Measurements from ENCODE around the gene C20orf204. TPM values are rescaled to one million over a fixed set of nuclear protein-coding genes. Genes with fewer than 3 reads are reported as not detected.

Gene C20orf204
- total RNA-seq, 1 donor from 2014 or later = 15.5 TPM

DNA sequence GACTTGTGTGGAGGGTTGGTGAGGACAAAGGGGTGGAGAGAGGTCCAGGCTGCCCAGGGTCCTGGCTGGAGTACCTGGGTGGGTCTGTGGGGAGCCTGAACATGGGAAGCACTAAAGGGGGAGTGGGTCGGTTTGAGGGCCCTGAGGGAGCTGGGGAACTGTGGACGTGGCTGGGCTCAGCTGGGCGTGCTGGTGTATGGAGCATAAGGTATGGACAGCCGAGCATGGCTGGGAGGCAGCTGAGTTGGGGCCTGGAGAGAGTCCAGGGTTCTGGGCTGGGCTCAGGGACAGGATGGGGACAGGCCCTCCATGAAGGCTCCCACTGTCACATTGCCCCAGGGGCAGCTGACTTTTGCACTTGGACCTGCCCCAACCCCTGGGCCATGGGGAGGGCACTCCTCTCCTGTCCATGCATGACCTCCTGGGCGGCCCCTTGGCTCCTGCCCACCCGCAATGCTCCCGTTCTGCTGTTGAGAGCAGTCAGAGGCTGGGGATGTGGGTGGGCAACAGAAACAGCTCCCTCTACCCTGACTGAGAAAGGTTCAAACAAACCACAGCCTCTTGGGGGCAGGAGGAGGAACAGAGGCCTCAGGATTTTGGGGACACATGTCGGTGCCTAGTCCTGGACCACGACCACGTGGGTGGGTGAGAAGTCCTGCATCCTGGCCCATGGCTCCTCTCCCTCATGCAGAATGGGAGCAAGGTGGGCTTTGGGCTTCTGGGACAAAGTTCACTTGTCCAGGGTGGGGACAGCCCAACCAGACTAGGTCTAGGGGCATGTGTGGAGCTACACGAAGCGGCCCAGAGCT lies 4.5 kb downstream of the C20orf204 start:
- intact Hi-C loops (cut with micrococcal nuclease) = no loop called here

- intact Hi-C loops (cut with micrococcal nuclease) = no loop called here
Observed at GRCh38 chr20:64041040-64041780, 5.2 kb downstream of the C20orf204 start.

DNA sequence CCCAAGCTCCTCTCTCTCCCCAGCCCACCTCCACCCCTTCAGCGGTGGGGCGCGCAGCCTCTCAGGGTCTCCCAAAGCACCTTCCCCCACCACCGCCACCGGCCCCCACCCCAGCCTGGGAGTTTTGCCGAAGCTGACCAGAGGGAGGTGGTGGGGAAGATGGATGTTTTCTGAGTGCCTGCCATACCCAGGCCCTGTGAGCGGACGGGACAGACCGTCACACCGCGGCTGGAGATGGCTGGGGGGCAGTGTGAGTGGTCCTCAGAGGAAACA lies 5.7 kb downstream of the C20orf204 start:
- intact Hi-C loops (cut with micrococcal nuclease) = no loop called here

GRCh38 chr20:64042054-64042781 lies 6.2 kb downstream of the C20orf204 start:
- intact Hi-C loops (cut with micrococcal nuclease) = no loop called here

DNA sequence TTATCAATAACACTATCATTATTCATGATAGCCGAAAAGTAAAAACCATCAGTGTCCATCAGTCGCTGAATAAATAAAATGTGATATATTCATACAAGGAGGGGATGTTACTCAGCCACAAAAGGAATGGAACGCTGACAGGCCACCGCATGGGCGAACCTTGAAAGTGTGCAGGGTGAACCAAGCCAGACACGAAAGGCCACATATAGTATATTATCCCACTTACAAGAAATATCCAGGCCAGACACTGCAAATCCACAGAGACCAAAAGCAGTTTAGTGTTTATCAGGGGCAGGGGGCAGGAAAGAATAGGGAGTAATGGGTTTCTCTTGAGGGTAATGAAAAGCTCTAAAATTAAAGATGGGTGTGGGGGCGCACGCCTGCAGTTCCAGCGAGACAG lies 7.8 kb downstream of the C20orf204 start:
- intact Hi-C loops (cut with micrococcal nuclease) = no loop called here

GRCh38 chr20:64044484-64045247 lies 8.7 kb downstream of the C20orf204 start:
- intact Hi-C loops (cut with micrococcal nuclease) = no loop called here

DNA sequence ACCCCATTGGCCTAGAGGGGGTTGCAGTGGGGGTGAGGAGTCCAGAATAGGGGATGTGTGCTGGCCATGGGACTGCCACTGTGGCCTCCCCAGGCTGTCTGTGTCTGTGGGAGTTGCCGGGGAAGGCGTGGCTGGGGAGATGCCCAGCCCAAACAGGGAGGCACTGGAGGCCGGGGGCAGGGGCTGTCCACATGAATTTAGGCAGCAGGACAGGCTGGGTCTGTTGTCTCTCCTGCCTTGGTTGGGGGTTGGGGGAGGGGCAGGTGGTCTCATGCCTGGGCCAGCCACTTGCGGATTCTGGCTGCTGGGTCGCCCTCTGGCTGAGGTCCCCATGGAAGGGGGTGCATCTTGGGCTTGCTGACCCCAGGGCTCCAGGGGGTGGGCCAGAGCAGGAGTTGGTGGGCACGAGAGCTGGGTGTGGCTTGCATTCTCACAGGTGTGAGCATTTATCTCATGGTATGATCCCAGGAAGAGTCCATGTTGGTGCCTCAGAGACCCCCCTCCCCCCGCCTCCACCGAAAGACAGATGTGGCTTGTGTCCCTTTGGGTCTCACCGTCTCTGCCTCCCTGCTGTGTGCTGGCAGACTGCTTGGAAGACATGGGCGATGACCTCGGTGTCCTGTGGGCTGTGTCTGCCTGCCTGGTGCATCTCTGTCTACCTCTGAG lies 9.5 kb downstream of the C20orf204 start:
- intact Hi-C loops (cut with micrococcal nuclease) = no loop called here

DNA sequence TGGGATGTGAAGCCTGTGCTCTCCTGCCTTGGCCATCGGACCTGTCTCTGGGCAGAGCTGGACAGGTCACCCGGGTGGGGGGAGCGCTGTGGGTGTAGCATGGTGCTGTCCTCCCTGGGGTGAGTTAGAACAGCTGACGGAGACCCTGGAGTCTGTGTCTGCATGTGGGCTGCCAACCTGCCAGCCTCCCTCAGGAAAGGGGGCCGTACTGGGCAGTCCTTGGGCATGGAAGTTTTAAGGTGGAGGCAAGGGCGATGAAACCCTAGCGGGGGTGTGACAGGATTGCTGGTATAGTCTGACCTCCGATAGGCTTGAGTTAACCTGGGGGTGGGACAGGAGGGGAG lies 11.0 kb downstream of the C20orf204 start:
- intact Hi-C loops (cut with micrococcal nuclease) = no loop called here

- intact Hi-C loops (cut with micrococcal nuclease) = no loop called here
Observed at GRCh38 chr20:64047968-64048401, 12.0 kb downstream of the C20orf204 start.

GRCh38 chr20:64048402-64049044 lies 12.5 kb downstream of the C20orf204 start:
- intact Hi-C loops (cut with micrococcal nuclease) = loop anchor here (1.0 kb wide), 1 partner anchor 9 kb away; no protein-coding TSS in a partner anchor

DNA sequence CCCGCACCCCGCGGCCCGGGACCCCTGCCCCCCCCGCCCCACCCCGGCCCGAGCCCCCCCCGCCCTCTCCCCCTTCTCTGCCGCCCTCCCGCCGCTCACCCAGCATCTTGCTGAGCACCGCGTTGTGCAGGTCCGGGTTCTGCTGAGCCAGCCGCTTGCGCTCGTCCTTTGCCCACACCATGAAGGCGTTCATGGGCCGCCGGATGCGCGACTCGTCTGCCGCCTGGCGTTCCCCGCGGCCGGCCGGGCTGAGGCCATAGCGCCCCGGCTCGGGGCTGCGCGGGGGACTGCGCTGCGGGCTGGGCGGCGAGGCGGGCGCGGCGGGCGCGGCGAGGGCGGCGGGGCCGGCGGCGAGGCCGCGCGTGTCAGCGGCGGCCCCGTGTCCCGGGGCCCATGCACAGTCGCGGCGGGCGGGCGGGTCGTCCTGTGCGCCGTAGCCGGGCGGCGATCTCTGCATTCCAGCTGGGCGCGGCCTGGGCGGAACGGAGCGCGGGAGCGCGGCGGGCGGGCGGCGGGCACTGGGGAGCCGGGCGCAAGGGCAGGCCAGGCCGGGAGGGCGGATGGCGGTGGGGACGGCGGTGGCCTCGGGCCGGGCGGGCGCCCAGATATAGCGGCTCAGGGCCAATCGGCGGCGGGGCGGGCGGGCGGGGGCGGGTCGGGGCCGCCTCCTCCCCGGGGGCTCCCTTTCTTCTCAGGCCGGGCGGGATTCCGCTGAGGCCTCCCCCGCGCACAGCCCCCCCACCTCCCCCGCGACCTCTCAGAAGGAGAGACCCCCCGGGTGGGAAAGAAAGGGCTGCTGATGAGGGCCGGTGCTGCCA lies 13.3 kb downstream of the C20orf204 start, which contains the start of gene SOX18:
Gene SOX18 (minus strand): TSS at position 580 of the 818 bp plus-strand sequence. CDS start 123 bp downstream, at position 457.
- intact Hi-C loops (cut with micrococcal nuclease) = loop anchor here (1.0 kb wide), 1 partner anchor 10 kb away; no protein-coding TSS in a partner anchor

DNA sequence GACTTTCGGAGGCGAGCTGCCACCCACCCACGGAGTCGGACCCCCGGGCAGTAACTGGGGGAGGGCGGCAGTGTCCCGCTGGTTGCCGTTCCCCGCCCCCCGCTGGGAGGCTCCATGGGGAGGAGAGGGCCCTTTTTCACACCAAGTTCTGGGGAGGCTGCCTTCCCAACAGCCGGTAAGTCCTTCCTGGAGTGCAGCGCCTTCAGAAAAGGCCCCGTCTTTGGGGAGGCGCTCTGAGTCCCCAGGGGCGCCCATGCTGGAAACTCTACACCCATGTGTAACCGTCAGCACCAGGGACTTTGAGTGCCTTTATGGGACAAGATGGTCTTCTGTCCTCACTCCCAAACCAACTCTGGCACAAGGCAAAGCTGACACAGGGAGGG lies 13.9 kb downstream of the C20orf204 start:
- intact Hi-C loops (cut with micrococcal nuclease) = loop anchor here (1.0 kb wide), 1 partner anchor 11 kb away; no protein-coding TSS in a partner anchor

- intact Hi-C loops (cut with micrococcal nuclease) = no loop called here
Observed at GRCh38 chr20:64050261-64051032, 14.5 kb downstream of the C20orf204 start.

DNA sequence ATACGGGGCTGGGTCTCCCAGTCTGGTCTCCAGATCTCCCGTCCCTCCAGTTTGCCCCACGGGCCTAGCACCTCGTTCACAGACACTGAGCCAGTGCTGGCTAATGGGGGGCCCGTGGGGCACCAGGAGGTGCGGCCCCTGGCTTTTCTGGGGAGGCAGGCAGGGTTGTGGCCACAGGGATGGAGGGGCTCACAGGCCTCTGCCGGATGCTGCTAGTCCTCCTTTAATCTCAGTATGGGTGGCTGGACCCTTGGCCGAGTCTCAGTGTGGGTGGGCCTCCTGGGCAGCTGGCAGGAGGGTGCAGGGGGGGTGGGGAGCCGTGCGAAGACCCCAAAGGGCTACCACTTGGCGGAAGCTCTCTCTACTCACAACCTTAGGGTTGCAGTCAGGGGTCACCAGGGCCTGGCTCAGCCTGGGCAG lies 15.1 kb downstream of the C20orf204 start:
- intact Hi-C loops (cut with micrococcal nuclease) = no loop called here

DNA sequence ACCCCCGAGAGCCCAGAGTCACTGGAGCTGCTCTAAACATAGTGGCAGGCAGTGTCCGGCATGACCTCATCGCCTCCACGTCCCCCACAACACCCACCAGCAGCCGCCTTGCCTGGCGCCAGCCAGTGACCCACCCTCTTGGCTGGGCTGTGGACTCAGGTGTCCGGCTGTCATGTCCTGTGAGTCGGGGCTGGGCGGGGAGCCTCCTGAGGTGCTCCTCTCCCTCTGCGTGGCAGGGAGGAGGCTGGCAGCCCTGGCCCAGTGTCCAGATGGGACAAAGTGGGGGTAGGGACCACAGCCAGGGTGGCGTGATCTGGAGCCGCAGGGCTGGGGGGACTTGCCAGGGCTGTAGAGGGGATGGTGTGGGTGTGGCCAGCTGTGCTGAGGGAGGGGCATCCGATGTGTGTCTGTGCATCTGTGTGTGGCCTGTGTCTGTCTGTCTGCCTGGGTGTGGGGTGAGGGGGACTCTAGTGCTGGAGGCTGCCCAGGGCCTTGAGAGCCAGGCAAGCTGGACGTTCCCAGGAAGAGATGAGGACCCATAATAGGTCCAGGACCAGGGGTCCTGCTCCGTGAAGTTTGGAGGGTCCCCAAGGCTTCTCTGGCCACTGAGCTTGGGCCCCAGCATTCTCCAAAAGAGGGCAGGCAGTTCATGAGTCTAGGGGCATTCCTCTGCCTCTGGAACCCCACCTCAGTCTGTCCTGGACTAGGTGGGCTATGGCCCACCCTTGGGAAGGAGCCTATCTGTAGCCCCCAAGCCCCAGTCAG lies 15.8 kb downstream of the C20orf204 start:
- intact Hi-C loops (cut with micrococcal nuclease) = no loop called here

- intact Hi-C loops (cut with micrococcal nuclease) = no loop called here
Observed at GRCh38 chr20:64052326-64052722, 16.3 kb downstream of the C20orf204 start.

DNA sequence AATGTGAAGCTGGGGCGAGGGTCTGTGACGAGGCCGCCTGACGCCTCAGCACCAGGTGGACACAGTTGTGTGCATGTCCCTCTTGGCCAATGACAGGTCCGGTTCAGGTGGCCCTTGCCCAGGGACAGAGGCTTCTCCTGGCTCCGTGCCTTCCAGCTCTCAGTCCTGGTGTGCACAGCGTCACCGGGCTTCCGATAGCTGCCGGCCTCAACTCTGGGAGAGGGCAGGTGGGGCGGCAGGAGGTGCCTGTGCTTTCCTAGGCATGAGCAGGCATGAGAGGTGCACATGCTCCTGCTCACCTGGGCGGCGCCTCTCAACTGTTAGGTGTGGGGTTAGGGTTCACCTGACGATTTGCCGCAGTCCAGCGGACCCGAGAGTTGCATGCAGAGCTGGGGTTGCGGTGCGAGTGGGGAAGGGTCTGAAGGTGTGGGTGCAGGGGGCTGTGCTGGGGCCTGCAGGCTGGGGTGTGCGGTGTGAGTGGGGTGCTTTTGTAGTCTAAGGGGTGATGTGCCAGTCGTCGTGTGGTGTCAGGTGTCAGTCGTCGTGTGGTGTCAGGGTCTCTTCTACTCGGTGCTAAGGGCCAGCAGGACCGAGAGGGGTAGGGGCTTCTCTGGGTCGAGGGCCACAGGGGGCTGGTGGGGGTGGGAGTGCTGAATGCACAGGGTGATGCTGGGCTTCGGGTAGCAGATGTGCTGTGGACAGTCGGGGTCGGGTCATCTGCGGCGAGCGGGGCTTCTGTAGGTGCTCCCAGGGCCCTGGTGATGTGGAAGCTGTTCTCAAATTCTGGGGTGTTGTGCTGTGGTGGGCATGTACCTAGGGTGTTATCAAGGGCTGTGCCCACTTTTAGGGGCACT lies 17.2 kb downstream of the C20orf204 start:
- intact Hi-C loops (cut with micrococcal nuclease) = no loop called here
